ENCODE measurements around the gene FAHD2A.
"Not testable (repeated sequence)": the region's sequence is repeated elsewhere in the genome, so short reads cannot be mapped to it uniquely, and the experiment has no call there.

FAHD2A gene

GRCh38 chr2:95376311-95377215 lies 25.9 kb upstream of the FAHD2A start:
- DNase-seq (ENCODE audit: low read depth in 2 of 2): no peak

GRCh38 chr2:95377216-95378123 lies 25.0 kb upstream of the FAHD2A start:
- no peak for DNase-seq (ENCODE audit: low read depth in 2 of 2)

DNA sequence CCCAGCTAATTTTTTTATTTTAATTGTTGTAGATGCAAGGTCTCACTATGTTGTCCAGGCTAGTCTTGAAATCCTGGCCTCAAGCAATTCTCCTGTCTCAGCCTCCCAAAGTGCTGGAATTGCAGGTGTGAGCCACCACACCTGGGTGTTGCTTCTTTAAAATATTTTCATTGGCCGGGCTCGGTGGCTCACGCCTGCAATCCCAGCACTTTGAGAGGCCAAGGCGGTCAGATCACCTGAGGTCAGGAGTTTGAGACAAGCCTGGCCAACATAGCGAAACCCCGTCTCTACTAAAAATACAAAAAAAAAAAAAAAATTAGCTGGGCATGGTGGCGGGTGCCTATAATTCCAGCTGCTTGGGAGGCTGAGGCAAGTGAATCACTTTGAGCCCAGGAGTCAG lies 24.2 kb upstream of the FAHD2A start:
- DNase-seq (ENCODE audit: low read depth in 2 of 2): not testable (repeated sequence)

- DNase-seq (ENCODE audit: low read depth in 2 of 2): no peak
These were observed 23.1 kb upstream of the FAHD2A start for GRCh38 chr2:95379371-95379831.

DNA sequence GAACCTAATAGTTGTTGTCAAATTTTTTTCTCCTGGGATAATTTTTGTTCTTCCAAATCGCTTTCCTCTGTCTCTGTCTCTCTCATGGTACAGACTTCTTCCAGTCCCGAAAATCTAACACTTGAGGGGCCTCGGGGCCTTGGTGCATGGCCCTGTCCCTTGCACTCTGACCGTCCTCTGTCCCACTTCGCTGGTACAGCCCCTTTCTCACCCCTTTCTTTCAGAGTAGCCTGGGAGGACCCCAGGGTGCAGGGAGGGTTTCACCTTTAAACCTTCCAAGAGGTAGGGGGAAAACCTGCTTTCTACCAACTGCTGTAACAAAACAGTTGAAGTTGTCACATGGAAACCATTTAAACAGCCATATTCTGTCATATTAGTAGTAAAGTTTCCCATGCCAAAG lies 22.2 kb upstream of the FAHD2A start:
- DNase-seq (ENCODE audit: low read depth in 2 of 2): no peak

GRCh38 chr2:95380731-95381130 lies 21.8 kb upstream of the FAHD2A start:
- DNase-seq (ENCODE audit: low read depth in 2 of 2): no peak

- no peak for DNase-seq (ENCODE audit: low read depth in 2 of 2)
These were observed 21.0 kb upstream of the FAHD2A start for GRCh38 chr2:95381212-95382191.

DNA sequence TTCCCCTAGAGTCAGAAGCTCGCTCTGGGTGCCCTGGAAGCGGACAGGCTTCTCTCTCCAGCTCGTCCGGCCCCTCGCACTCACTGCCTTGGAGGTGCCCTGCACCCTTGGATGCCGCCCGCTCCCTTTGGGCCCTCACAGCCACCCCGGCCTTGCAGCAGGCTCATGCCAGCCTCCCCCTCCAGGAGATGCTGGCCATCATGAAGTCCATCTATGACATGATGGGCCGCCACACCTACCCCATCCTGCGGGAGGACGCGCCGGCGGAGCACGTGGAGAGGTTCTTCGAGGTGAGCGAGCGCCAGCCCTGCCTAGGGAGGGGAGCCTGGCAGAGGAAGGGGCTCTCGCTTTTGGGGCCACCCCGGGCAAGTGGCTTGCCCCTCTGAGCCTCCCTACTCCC lies 20.3 kb upstream of the FAHD2A start:
- DNase-seq (ENCODE audit: low read depth in 2 of 2): no peak

DNA sequence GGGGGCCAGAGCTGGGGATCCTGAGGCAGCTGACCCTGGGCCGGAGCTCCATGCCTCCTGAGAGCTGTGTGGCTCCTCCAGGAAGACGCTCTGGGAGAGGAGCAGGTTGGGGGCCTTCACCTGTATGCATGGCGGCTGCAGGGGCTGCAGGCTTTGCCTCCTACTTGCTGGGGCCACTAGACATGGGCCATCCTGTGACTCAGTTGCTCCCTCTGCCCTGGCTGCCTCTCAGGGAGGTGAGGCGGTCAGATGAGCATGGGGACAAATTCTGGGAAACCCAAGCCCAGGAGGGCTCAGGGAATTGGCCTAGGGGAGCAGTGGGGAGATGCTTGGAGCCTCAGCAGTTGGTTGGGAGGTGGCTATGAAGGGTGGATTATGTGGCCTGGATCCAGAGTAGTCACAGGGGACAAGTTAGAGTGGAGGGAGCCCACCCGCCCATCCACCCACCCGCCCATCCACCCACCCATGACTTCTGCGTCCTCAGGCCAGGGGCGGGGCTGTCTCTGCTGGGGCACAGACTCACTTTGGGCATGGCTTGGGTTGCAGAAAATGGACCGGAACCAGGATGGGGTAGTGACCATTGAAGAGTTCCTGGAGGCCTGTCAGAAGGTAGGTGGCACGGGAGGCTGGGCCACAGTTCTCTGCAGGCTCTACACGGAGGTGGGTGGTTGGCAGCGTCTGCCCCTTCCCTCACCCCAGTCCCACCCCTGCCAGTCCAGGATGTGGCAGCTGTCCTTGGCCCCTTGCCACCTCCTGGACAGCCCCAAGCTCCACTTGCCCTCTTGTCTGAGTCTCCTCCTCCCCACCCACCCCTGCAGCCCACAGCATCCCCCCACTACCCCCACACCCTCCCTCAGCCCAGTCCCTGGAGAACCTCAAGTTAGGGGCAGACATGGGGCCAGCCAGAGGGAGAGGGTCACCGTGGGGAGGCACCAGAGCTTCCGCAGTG lies 19.5 kb upstream of the FAHD2A start:
- no peak for DNase-seq (ENCODE audit: low read depth in 2 of 2)

DNA sequence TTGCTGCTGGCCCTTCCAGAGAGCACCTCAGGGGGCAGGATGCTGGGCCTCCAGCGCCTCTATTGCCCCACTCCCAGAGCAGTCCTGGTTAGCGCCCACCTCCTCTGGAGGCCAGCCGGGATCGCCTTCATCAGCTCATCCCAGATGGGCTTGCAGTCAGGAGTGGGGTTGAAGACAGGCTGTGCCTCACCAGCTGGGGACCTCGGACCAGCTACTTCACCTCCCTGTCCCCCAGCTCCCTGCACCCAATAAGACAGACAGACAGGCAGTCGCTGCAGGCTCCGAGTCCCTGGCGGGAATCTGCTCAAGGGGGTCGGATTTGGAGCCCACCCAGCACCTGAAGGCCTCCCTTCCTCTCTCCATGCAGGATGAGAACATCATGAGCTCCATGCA lies 18.9 kb upstream of the FAHD2A start:
- no peak for DNase-seq (ENCODE audit: low read depth in 2 of 2)

GRCh38 chr2:95384854-95385569 lies 17.5 kb upstream of the FAHD2A start:
- DNase-seq (ENCODE audit: low read depth in 2 of 2): no peak

- DNase-seq (ENCODE audit: low read depth in 2 of 2): no peak
These were observed 16.9 kb upstream of the FAHD2A start for GRCh38 chr2:95385570-95385984.

DNA sequence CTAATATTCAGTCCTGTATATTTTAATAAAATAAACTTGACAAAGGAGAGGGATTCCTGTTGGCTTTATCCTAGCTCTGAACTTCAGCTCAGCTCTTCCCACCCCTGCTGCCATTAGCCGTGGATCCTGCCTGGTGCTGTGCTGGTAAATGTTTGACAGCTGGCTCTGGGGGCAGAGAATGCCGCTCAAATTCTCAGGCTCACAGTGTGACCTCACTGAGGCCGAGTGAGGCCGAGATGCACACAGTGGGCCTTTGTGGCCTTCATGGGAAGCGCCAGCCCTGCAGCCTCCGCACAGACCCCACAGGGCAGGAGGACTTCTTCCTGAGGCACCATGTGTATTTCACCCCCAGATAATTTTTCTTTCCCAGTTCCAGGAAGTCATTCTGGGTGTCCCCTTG lies 16.5 kb upstream of the FAHD2A start:
- DNase-seq (ENCODE audit: low read depth in 2 of 2): no peak

GRCh38 chr2:95387358-95387757 lies 15.2 kb upstream of the FAHD2A start:
- DNase-seq (ENCODE audit: low read depth in 2 of 2): no peak

GRCh38 chr2:95388091-95388692 lies 14.3 kb upstream of the FAHD2A start:
- no peak for DNase-seq (ENCODE audit: low read depth in 2 of 2)

DNA sequence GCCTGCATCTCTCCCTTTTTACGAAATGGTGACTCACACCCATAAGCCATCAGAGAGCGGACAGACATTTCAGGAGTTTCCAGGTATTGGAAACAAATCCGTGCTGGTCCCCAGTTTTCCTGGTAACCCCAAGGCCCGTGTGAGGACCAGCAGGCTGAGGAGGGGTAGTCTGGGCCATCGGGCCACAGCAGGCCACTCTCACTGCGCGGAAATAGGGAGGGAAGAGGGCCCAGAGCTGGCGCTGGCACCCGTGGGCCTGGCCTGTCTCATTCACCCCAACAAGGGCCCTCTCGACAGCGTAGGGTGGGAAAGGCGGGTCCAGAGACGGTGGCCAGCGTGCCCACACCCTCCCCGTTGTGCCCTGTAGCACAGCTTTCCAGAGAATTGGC lies 13.7 kb upstream of the FAHD2A start:
- DNase-seq (ENCODE audit: low read depth in 2 of 2): no peak

- peak in 1 of 2 donors; percentile 30 for DNase-seq (ENCODE audit: low read depth in 2 of 2)
These were observed 13.0 kb upstream of the FAHD2A start for GRCh38 chr2:95389245-95390119.

DNA sequence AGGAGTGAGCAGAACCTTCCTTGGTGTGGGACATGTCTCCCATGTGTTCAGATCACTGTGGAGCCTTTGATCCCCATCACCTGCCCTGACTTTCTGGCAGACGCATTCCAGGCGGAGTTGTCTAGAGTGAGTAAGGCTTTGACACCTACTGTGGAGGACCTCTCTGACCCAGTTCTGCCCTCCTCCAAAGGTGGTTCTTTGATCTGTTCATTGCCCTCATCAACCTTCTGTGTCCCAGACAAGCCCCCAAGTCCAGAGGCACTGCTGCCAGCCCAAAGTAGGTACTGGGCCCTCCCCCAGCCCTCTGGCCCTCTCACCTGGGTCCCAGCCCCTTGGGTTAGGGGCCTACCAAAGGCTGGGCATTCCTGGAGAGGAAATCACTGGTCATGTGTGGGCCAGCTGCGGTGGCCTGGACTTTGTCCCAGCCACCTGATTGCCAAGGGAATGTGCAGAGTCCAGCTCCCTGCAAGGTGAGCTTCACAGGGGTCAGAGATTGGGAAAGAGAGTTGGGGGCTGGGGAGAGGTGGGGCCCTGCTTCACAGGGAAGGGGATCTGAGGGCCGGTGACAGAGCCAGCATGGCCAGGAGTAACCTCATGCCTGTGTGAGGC lies 12.1 kb upstream of the FAHD2A start:
- no peak for DNase-seq (ENCODE audit: low read depth in 2 of 2)

Data from stimulated activated CD4-positive, alpha-beta T cell treated with anti-CD3 and anti-CD28 coated beads, Interleukin-1b, Interleukin-23, amount 100 ng/mL, for 1 hour (primary cell).